ENCODE results near the gene RPS8.
A peak's percentile ranks its signal among the peaks of the same experiment; 100 is the strongest.

Gene RPS8

GRCh38 chr1:44778705-44779576 is 3.6 kb downstream of the RPS8 start:
- TF ChIP-seq LEF1 (IDR thresholded peaks at IDR 0.05; ENCODE audit: borderline replicate concordance) (no peak), FOXA1 (IDR thresholded peaks at IDR 0.05) (no peak)
- CTCF ChIA-PET = no interaction called here
- POLR2A ChIA-PET = interaction anchor here (1.6 to 2.4 kb wide), 3 partner anchors 9 to 40 kb away, joined by 4 to 10 read pairs (median 6); partner anchors contain the start of gene DYNLT4
- no peak for DNase-seq (ENCODE audit: extremely low spot score)

DNA sequence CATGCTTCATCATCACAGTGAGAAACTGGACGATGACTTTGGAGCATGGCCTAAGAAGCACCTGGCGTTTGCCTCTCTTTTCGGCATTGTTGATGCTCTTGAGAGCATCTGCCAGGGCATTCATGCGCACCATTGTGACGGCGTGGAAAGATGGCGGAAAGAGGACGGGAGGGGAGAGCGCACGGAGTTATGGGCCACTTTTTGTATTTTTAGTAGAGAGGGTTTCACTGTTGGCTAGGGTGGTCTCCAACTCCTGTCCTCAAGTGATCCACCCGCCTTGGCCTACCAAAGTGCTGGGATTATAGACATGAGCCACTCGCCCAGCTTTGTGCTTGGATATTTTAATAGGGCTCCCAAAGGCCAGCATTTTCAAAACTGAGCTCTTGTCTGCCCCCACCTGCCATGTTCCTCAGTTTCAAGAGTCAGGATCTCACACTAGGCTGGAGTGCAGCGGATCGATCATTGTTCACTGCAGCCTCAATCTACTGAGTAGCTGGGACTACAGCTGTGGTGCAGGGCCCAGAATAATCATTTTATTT is 5.3 kb downstream of the RPS8 start:
- POLR2A ChIA-PET = interaction anchor here (1.0 to 5.4 kb wide), 14 partner anchors 9 to 231 kb away, joined by 3 to 20 read pairs (median 6); partner anchors contain the start of genes DYNLT4, HECTD3, PLK3 and RNU5D-1
- TF ChIP-seq ELF4 (IDR thresholded peaks at IDR 0.05) (0 out of 2 replicates have a peak, but pooled peaks have one; percentile 12), BHLHE40 (IDR thresholded peaks at IDR 0.05; ENCODE audit: borderline replicate concordance) (no peak), CTBP1 (IDR thresholded peaks at IDR 0.05; ENCODE audit: borderline replicate concordance) (no peak)
- no peak for DNase-seq (ENCODE audit: extremely low spot score)
- CTCF ChIA-PET = interaction anchor here (0.6 to 1.0 kb wide), 4 partner anchors 9 to 54 kb away, joined by 3 read pairs; no protein-coding TSS in a partner anchor

GRCh38 chr1:44783697-44784093 is 8.4 kb downstream of the RPS8 start:
- no peak for DNase-seq (ENCODE audit: extremely low spot score)
- TF ChIP-seq CTBP1 (IDR thresholded peaks at IDR 0.05; ENCODE audit: borderline replicate concordance) = no peak
- TF ChIP-seq ZNF384 (IDR thresholded peaks at IDR 0.05) = no peak
- TF ChIP-seq FOXK2 (IDR thresholded peaks at IDR 0.05) = no peak
- no peak for TF ChIP-seq FOXM1 (IDR thresholded peaks at IDR 0.05; ENCODE audit: borderline replicate concordance)
- no peak for TF ChIP-seq BHLHE40 (IDR thresholded peaks at IDR 0.05; ENCODE audit: borderline replicate concordance)
- TF ChIP-seq ELF4 (IDR thresholded peaks at IDR 0.05) = no peak
- CTCF ChIA-PET = no interaction called here
- POLR2A ChIA-PET = interaction anchor here (1.3 to 6.3 kb wide), 5 partner anchors 8 to 228 kb away, joined by 3 to 52 read pairs (median 7); partner anchors contain the start of genes HECTD3, RNU5D-1, RPS8 and UROD

DNA sequence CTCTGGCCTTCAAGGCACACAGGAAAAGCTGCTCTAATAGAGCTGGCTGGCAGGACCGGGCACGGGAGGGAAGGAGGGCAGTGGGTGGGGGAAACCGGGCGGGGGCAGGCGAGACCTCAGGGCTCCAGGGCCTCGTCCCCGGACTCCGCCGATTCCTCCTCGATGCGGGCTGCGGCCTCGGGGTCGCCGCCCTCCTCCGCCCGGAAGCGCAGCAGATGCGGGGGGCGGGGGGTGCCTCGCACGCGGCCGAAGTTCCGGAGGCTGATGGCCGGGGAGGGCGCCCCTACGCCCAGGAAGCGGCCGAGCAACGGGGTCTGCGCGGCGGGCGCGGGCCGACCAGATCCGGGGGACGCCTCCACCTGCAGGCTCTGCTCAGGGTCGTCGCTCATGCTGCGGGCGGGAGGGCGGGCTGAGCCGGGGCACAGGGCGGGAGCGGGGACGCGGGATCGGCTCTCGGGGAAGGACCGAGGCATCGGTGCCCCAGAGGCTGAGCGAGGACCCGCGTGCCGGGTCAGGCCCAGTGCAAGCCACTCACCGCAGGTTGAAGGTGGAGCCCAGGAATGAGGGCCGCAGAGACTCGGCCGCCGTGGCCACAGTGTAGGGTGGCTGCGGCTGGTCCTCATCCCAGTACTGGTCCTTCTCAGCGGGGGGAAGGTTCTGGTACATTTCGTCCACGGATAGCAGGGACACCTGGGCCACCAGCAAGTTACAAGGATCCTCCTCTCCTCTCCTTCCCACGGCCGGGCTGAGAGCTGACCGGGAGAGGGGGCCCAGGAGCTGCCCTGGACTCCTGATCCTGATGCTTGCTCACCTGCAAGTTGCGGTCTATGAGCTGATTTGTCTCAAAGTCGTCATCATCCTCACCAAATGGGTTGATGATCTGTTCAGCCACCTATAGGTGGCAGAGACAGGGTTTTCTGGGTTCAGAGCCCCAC is 9.0 kb downstream of the RPS8 start:
- ChIA-PET CTCF (no interaction called here), POLR2A (interaction anchor here (1.1 to 6.3 kb wide), 5 partner anchors 9 to 227 kb away, joined by 3 to 52 read pairs (median 7); partner anchors contain the start of genes EIF2B3, HECTD3, RPS8 and UROD)

DNA sequence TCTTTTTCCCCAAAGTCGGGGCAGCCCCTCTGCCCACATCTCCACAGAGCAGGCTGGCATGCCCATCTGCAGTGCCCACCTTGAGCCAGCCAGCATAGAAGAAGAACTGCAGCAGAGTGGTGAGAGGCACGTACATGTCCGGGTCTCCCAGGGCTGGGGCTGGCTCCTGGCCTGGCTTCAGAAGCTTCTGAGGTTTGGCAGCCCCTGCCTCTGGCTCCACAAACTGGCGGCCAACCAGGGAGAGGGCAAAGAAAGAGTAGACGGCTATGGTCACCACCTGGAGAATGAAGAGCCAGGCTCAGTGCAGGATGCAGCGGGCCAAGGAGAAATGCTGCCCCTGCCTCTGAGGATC is 9.7 kb downstream of the RPS8 start:
- ChIA-PET CTCF (interaction anchor here (0.9 kb wide), 1 partner anchor 24 kb away, joined by 3 read pairs; the partner anchor contains the start of gene BTBD19), POLR2A (interaction anchor here (1.1 to 6.3 kb wide), 6 partner anchors 8 to 227 kb away, joined by 3 to 52 read pairs (median 6); partner anchors contain the start of genes EIF2B3, HECTD3, RPS8 and UROD)
- TF ChIP-seq HDGF (IDR thresholded peaks at IDR 0.05; ENCODE audit: borderline replicate concordance) (no peak), FOXK2 (IDR thresholded peaks at IDR 0.05) (no peak), L3MBTL2 (conservative IDR thresholded peaks at IDR 0.05) (no peak), LEF1 (IDR thresholded peaks at IDR 0.05; ENCODE audit: borderline replicate concordance) (no peak)
- DNase-seq (ENCODE audit: extremely low spot score) = no peak

More for the DNA sequence above, 9.0 kb downstream of the RPS8 start:
- DNase-seq (ENCODE audit: extremely low spot score) = no peak
- no peak for TF ChIP-seq NFRKB (IDR thresholded peaks at IDR 0.05)

DNA sequence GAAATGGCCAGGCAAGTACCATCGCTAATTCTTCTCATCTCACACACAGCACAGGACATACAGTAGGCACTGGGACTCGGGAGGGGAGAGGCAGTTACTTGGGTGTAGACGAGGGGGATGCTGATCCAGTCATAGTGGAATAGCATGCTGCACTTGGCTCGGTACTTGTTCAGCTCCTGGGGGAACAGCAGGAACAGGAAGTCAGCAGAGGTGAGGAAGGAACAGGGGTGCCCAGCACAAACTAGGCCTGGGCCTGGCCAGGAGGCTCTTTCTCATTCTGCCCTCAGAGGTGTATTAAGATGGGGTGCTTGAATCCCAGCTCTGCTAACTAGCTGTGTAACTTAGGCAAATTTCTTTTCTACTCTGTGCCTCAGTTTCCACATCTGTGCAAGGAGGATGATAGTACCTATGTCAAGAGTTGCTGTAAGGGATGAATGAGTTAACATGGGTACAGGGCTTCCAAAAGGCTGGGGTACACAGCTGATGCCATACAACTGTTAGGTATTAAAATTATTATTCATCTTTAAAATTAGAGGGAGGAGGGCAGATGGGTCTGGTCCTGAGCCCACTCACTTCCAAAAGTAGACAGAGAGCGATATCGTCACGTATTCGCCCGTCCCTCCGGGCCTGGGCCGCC is 10.3 kb downstream of the RPS8 start:
- ChIA-PET POLR2A (interaction anchor here (0.8 to 6.3 kb wide), 9 partner anchors 8 to 233 kb away, joined by 3 to 52 read pairs (median 5); partner anchors contain the start of genes EIF2B3, HECTD3, PLK3 and RPS8), CTCF (interaction anchor here (0.9 to 1.4 kb wide), 2 partner anchors 23 to 55 kb away, joined by 3 read pairs; partner anchors contain the start of genes BTBD19 and RNU5D-1)
- DNase-seq (ENCODE audit: extremely low spot score) = no peak
- TF ChIP-seq NFRKB (IDR thresholded peaks at IDR 0.05) = no peak
- no peak for TF ChIP-seq ARNT (IDR thresholded peaks at IDR 0.05)
- TF ChIP-seq, protein P1, sequence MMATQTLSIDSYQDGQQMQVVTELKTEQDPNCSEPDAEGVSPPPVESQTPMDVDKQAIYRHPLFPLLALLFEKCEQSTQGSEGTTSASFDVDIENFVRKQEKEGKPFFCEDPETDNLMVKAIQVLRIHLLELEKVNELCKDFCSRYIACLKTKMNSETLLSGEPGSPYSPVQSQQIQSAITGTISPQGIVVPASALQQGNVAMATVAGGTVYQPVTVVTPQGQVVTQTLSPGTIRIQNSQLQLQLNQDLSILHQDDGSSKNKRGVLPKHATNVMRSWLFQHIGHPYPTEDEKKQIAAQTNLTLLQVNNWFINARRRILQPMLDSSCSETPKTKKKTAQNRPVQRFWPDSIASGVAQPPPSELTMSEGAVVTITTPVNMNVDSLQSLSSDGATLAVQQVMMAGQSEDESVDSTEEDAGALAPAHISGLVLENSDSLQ (IDR thresholded peaks at IDR 0.05) = no peak
- no peak for TF ChIP-seq TARDBP (IDR thresholded peaks at IDR 0.05)
- no peak for TF ChIP-seq HDGF (IDR thresholded peaks at IDR 0.05; ENCODE audit: borderline replicate concordance)
- no peak for TF ChIP-seq L3MBTL2 (conservative IDR thresholded peaks at IDR 0.05)
- TF ChIP-seq BHLHE40 (IDR thresholded peaks at IDR 0.05; ENCODE audit: borderline replicate concordance) = no peak
- TF ChIP-seq ELF4 (IDR thresholded peaks at IDR 0.05) = no peak
- TF ChIP-seq SUZ12 (IDR thresholded peaks at IDR 0.05) = no peak
